SK-N-MC (cell line): Measurements from ENCODE around the gene ARHGEF16.

ENCODE experiments used
- DNase-seq: peaks from one replicate; pipeline ENCODE4 v3.0.0-alpha.2; 2011; ENCODE audit warnings: low read depth, low spot score
- H3K27ac ChIP-seq: fragments of 200-600 bp; sonication (generic); 2 replicates; pipeline ENCODE4 v1.5.1; 2016; ENCODE audit warnings: mixed run types
- H3K36me3 ChIP-seq: fragments of 200-600 bp; sonication (generic); 2 replicates; pipeline ENCODE4 v1.6.1; 2017; ENCODE audit warnings: antibody characterized with exemption, low read length, mixed read lengths; ENCODE audit not compliant: insufficient read depth
- H3K4me3 ChIP-seq: fragments of 200-600 bp; sonication (generic); 2 replicates; pipeline ENCODE4 v1.5.1; 2016
- H3K9ac ChIP-seq: fragments of 200-600 bp; sonication (generic); 2 replicates; pipeline ENCODE4 v1.8.0; 2017; ENCODE audit warnings: mixed run types, mixed read lengths; ENCODE audit not compliant: insufficient read length
- H3K9me3 ChIP-seq: fragments of 200-600 bp; sonication (generic); 2 replicates; pipeline ENCODE4 v1.6.1; 2017; ENCODE audit warnings: low read depth, mild to moderate bottlenecking, antibody characterized with exemption, low read length, moderate library complexity, mixed read lengths
- EZH2 ChIP-seq: fragments of 200-600 bp; sonication (generic); IDR thresholded peaks from one replicate; pipeline ENCODE4 v1.6.1; 2017; ENCODE audit warnings: antibody characterized with exemption
- FOXP2 ChIP-seq: optimal IDR thresholded peaks from 2 replicates; pipeline ENCODE3; 2011; ENCODE audit warnings: mild to moderate bottlenecking, moderate library complexity; ENCODE audit not compliant: insufficient read depth; ENCODE audit errors: extremely low read length, control extremely low read depth
- POLR2AphosphoS5 ChIP-seq: IDR thresholded peaks from 2 replicates; pipeline ENCODE4 v1.6.1; 2012; ENCODE audit warnings: mild to moderate bottlenecking, low read depth, low read length, borderline replicate concordance

The ARHGEF16 gene

DNA sequence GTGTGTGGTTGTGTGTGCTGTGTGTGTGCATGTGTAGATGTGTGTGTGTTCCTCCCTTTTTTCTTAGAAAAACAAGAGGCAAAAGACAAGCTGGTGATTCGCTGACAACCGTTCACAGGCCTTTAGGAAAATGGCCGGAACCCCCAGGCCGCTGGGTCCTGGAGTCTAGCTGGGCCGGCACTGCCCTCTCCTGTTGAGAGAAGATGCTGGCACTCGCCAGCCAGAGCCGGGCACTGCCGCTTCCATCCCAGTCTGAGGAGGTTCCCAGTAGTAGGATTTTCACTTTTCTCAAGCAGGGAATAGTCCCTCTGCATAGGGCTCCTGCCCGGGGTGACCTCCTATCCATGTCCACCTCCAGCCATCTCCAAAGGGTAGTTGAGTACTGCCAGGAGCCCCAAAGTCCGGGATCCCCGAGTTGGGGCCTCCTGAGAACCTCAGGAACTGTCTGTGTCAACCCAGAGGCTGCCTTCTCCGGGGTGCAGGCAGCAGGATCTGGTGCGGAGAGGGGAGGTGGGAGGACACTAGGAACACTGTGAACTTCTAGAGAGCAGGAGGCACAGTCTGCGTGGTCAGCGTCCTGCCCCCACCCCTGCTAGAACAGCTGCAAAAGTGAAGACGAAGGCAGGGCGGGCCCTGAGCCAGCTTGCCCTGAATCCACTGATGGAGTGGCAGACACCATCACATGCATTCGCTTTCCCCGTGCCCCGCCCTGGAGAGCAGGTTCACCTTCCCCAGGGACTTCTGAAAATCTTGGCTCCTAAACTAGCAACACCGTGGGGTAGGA is 44.1 kb upstream of the ARHGEF16 start:
- H3K4me3 ChIP-seq: no peak overlapping the region
- no peak for TF ChIP-seq FOXP2
- TF ChIP-seq POLR2AphosphoS5: no peak
- TF ChIP-seq EZH2: no peak
- H3K9ac ChIP-seq: no peak overlapping the region
- no peaks in the 10 kb centered on the region for H3K9me3 ChIP-seq
- no peak for DNase-seq
- H3K27ac ChIP-seq: no peak overlapping the region
- H3K36me3 ChIP-seq: no peaks in the 10 kb centered on the region

DNA sequence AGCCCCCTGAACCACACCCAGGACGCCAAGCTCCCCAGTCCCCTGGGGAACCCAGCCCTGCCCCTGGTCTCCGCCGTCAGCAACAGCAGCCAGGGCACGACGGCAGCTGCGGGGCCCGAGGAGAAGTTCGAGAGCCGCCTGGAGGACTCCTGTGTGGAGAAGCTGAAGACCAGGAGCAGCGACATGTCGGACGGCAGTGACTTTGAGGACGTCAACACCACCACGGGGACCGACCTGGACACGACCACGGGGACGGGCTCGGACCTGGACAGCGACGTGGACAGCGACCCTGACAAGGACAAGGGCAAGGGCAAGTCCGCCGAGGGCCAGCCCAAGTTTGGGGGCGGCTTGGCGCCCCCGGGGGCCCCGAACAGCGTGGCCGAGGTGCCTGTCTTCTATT is 42.7 kb upstream of the ARHGEF16 start:
- H3K9me3 ChIP-seq: no peaks in the 10 kb centered on the region
- H3K4me3 ChIP-seq: no peak overlapping the region
- H3K36me3 ChIP-seq: no peaks in the 10 kb centered on the region
- DNase-seq: no peak
- TF ChIP-seq FOXP2 (no peak), POLR2AphosphoS5 (no peak), EZH2 (no peak)
- no peak overlapping the region for H3K27ac ChIP-seq
- H3K9ac ChIP-seq: no peak overlapping the region

DNA sequence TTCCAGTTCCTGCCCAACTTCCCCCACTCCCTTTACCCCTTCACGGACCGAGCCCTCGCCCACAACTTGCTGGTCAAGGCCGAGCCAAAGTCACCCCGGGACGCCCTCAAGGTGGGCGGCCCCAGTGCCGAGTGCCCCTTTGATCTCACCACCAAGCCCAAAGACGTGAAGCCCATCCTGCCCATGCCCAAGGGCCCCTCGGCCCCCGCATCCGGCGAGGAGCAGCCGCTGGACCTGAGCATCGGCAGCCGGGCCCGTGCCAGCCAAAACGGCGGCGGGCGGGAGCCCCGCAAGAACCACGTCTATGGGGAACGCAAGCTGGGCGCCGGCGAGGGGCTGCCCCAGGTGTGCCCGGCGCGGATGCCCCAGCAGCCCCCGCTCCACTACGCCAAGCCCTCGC is 42.1 kb upstream of the ARHGEF16 start:
- no peak for TF ChIP-seq POLR2AphosphoS5
- TF ChIP-seq FOXP2: no peak
- TF ChIP-seq EZH2: no peak
- Histone ChIP-seq H3K9me3 (no peaks in the 10 kb centered on the region), H3K27ac (no peak overlapping the region), H3K4me3 (no peak overlapping the region), H3K9ac (no peak overlapping the region), H3K36me3 (no peaks in the 10 kb centered on the region)
- no peak for DNase-seq

DNA sequence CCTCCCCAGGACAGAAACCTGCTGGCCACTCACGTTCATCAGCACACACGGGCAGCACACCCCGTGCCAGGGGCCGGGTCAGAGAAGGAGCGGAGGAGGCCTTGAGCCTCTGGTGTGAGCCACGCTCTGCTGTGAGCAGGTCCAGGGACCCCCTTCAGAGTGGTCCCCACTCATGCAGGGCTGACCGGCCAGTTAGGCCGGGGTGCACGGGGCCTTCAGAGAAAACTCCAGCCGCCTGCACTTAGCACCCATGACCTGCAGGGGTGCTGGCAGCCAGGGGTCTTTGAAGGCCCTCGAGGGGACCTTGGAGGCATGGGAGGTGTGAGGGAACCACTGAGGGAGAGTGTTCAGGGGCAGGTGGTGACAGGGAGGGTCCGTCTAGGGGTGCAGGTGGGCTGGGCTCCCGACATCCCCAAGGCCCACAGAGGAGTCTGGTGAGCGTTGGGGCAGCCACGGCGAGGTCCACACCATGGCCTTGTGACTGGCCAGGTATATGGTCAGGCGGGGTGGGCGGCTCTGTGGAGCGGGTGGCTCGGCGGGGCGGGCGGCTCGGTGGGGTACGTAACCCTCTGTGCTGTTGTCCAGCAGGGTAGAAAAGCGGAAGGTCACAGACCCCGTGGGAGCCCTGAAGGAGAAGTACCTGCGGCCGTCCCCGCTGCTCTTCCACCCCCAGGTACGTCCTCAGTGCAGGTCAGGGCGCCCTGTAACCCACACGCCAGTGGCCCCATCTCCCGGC is 40.3 kb upstream of the ARHGEF16 start:
- Histone ChIP-seq H3K27ac (no peak overlapping the region), H3K36me3 (no peaks in the 10 kb centered on the region), H3K9ac (no peak overlapping the region), H3K9me3 (no peaks in the 10 kb centered on the region), H3K4me3 (no peak overlapping the region)
- TF ChIP-seq FOXP2 (no peak), POLR2AphosphoS5 (no peak), EZH2 (no peak)
- no peak for DNase-seq

DNA sequence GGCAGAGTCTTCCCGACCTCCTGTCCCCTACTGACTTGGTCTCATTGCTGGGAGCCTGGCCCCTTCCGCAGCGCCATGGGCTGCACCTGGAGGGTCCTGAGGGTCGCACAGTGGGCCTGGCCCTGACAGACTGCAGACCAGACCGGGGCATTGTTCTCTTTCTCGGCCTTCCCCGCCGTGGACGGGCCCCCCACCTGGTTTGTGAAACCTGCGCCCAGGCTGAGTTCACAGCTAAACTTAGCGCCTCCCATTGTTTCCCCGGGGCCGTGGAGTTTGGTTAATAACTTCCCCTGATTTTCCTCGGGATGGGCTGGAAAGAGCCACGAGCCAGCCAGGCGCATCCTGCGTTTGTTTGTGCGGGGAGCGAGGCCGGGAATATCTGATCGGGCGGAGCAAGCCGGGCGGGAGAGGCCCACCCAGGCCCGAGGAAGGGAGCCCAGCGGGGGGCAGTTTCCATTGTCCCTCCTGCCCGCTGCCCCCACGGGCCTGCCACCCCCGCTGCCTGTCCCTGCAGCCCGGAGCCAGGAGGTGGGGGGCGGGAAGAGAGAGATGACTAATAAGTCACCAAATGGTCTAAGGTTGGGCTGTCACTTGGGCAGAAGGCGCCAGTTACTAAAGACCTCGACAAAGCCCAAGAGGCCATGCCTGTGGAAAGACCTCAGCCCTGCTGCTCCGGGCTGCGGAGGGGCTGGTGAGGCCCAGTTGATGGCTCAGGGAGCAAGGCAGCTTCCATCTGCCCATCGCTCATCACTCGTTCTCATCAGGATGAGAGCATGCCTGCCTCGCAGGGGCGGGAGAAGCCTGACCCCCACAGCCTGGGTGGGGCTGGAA is 39.0 kb upstream of the ARHGEF16 start:
- TF ChIP-seq FOXP2 (no peak), EZH2 (no peak), POLR2AphosphoS5 (no peak)
- Histone ChIP-seq H3K9me3 (no peaks in the 10 kb centered on the region), H3K4me3 (no peak overlapping the region), H3K36me3 (no peaks in the 10 kb centered on the region), H3K27ac (no peak overlapping the region), H3K9ac (no peak overlapping the region)
- no peak for DNase-seq

DNA sequence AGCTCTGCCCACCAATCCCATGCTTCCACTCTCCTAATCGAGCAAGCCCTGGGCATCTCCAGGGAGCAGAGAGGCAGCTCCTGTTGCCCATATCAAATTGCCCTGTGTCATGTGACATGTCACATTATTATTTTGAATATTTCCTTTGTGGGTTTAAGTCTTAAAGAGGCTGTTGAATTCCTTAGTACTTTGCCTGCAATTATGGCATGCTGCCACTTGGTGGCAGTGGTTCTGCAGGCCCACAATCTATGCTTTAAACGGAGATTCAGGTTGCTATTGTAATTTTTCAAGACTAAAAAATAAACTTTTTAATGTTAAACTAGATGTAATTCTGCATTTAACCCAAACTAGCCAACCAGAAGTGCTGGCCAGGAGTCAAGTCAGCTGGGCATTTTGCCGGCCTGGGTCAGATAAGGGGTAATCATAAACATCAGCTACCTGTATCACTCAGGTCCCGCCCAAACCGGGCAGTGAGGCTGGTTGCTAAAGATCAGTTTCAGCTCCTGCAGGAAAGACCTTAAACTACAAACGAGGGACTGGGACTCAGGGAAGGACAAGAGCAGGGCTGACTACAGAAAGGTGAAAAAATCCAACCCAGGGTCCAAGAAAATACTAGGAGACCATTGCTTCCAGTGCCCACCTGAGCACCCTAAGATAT is 37.3 kb upstream of the ARHGEF16 start:
- Histone ChIP-seq H3K36me3 (no peaks in the 10 kb centered on the region), H3K9me3 (no peaks in the 10 kb centered on the region), H3K9ac (no peak overlapping the region), H3K27ac (no peak overlapping the region), H3K4me3 (no peak overlapping the region)
- no peak for DNase-seq
- TF ChIP-seq FOXP2: no peak

DNA sequence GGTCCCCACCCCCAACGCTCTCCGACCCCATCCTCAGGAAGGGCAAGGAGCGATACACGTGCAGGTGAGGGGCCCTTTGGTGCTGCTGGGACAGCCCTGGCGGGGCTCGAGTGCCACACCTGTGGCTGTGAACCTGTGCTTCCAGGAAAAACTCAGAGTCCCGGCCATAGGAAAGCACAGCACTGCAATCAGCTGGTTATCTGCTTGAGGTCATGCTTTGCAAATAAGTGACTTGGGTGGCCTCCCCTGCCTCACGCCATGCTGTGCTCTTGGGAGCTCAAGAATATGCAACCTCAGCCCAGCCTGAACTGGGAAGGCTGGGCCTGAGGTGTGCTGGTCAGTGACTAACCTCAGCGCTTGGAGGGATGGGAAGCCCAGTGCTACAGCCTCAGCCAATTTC is 36.5 kb upstream of the ARHGEF16 start:
- Histone ChIP-seq H3K27ac (no peak overlapping the region), H3K4me3 (no peak overlapping the region), H3K9me3 (no peaks in the 10 kb centered on the region), H3K36me3 (no peaks in the 10 kb centered on the region), H3K9ac (no peak overlapping the region)
- no peak for DNase-seq
- TF ChIP-seq FOXP2 (no peak), EZH2 (no peak), POLR2AphosphoS5 (no peak)

DNA sequence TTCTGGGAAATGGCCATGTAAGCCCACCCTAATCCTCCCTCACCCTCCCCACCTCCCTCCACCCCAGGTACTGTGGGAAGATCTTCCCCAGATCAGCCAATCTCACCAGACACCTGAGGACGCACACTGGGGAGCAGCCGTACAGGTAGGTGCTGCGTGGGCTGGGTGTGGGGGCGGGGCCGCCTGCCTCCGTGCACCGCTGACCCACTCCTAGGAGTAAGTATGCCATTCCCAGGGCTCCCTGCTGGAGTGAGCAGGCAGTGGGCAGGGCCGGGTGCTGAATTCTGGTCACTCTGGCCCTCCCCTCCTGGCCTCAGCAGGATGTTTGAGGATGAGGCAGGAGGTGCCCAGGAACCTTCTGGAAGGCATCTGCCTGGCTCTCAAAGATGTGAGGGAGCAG is 35.9 kb upstream of the ARHGEF16 start:
- Histone ChIP-seq H3K9ac (no peak overlapping the region), H3K4me3 (no peak overlapping the region), H3K9me3 (no peaks in the 10 kb centered on the region), H3K27ac (no peak overlapping the region), H3K36me3 (no peaks in the 10 kb centered on the region)
- TF ChIP-seq FOXP2: no peak
- TF ChIP-seq POLR2AphosphoS5: no peak
- TF ChIP-seq EZH2: no peak
- DNase-seq: no peak
